ENCODE measurements around the gene SEC16B.
A peak's percentile ranks its signal among the peaks of the same experiment; 100 is the strongest.

The SEC16B gene

DNA sequence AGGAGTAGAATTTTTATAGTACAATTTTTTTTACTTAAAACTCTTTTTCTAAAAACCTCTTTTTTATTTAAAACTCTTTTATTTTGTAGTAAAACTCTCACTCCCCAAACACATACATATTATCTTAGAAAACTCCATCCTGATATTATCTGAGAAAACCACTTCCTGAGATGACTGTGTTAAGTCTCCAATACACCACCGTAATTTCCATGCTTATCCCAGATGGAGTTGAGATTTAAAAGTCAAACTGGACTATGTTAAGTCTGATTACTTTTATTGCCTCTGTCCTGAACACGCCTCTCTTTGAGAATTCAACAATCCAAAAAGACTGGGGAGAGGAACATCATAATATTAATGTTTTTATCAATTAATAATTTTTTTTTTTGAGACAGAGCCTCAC is 3.7 kb downstream of the SEC16B start:
- DNase-seq (ENCODE audit: low read depth): no peak
- TF ChIP-seq, protein P1, sequence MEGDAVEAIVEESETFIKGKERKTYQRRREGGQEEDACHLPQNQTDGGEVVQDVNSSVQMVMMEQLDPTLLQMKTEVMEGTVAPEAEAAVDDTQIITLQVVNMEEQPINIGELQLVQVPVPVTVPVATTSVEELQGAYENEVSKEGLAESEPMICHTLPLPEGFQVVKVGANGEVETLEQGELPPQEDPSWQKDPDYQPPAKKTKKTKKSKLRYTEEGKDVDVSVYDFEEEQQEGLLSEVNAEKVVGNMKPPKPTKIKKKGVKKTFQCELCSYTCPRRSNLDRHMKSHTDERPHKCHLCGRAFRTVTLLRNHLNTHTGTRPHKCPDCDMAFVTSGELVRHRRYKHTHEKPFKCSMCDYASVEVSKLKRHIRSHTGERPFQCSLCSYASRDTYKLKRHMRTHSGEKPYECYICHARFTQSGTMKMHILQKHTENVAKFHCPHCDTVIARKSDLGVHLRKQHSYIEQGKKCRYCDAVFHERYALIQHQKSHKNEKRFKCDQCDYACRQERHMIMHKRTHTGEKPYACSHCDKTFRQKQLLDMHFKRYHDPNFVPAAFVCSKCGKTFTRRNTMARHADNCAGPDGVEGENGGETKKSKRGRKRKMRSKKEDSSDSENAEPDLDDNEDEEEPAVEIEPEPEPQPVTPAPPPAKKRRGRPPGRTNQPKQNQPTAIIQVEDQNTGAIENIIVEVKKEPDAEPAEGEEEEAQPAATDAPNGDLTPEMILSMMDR (IDR thresholded peaks at IDR 0.05; ENCODE audit: control insufficient read depth, extremely low read depth, insufficient read depth): no peak
- H3K4me3 ChIP-seq (ENCODE audit: low read depth, low read length): no peak overlapping the region

DNA sequence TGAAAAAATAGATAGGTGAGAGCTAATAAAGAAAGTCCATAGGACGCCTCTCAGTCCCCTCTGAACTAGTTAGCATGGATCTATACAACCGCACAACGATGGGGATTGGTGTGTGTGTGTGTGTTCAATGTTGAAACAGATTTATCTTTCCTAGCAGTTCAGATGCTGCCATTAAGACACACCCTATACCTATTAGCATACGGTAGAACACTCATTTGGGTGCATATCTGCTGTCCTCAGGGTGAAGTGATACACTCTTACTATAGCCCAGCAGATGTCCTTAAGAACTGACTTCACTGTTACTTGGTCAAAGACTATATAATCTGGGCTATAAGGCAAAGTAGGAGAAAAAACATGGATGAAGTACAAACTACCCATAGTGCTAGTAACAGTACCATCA is 4.6 kb downstream of the SEC16B start:
- no peak for DNase-seq (ENCODE audit: low read depth)
- TF ChIP-seq, protein P1 (IDR thresholded peaks at IDR 0.05; ENCODE audit: control insufficient read depth, extremely low read depth, insufficient read depth): no peak
- no peak overlapping the region for H3K4me3 ChIP-seq (ENCODE audit: low read depth, low read length)

DNA sequence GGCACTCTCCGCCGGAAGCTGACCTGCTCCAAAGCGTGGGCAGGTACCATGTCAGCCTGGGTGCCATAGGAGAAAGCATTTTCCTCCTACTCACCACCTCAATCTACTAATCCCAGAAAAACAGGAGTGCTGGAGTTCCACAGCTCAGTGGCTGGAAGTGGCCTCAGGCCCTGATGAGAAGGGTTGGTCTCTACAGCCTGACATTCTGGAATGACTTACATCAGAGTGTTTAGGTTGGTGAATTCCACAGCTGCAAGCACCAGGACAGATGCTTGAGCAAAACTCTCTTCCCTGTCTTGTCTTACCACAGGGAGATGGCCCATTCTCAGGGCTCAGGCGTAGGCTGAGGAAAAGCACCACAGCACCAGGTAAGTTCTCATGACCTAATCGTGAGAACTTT is 5.5 kb downstream of the SEC16B start:
- H3K4me3 ChIP-seq (ENCODE audit: low read depth, low read length): no peak overlapping the region
- no peak for DNase-seq (ENCODE audit: low read depth)

DNA sequence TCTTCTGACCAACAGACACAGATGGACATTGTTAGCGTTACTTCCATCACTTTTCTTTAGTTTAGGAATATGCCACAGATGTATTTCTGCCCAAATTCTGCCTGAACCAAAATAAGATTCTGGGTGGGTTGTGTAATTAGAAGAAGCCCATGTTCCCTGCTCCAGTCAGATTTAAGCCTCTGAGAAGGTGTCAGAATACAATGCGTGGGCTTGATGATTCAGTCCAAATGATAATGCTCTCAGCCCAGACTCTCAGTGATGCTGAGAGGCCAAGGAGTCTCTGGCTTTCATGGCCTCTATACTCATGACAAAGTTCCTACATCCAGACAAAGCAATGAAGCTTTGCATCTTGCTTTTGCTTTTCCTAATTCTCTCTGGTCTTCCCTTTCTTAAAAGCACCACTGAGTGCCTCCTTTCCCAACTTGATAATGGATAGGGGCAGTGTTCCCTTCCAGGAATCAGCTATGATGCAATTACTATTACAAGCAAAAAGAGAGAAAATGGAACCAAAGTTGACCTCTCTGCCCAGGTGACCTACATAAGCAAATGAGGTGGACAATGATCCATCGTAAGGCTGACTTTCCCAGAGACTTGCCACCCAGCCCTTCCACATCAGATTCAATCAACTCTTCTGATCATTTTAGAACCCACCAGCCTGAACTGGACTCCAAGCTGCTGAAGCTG is 8.8 kb downstream of the SEC16B start:
- TF ChIP-seq, protein P1 (IDR thresholded peaks at IDR 0.05; ENCODE audit: control insufficient read depth, extremely low read depth, insufficient read depth): no peak
- no peak overlapping the region for H3K4me3 ChIP-seq (ENCODE audit: low read depth, low read length)
- DNase-seq (ENCODE audit: low read depth): no peak

More for the DNA sequence above, 5.5 kb downstream of the SEC16B start:
- TF ChIP-seq, protein P1 (IDR thresholded peaks at IDR 0.05; ENCODE audit: control insufficient read depth, extremely low read depth, insufficient read depth): no peak

DNA sequence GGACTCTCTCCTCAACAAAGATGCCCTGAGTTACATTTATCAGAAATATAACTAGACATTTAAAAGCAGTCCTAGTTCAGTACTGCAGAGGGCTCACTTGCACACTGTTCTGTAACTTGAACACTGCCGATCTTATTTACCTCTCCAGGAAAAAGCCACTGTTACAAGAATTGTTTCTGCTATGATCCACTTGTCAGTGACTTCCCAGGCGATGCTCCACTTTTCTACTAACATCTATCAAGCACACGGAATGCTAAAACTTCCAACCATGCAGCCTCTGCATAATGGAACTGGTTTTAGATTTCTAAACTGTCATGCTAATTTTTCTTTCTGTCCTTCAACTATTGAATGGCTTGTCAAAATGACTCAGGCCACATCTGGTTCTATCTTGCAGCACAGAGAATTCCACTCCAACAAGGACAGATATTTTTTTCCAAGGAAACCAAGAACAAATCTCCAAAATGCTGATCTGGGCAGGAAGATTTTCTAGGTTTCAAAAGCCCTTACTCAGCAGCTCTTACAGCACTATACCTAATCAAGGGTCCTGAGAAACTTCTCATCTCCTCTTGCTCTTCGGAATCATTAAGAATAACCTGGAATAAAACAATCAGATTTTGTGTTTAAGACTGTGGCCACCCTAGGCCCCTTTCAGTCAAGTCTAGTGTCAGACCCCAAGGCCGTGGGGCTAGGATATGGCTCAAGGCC is 9.9 kb downstream of the SEC16B start:
- TF ChIP-seq, protein P1 (IDR thresholded peaks at IDR 0.05; ENCODE audit: control insufficient read depth, extremely low read depth, insufficient read depth): peak; percentile 73
- DNase-seq (ENCODE audit: low read depth): no peak
- H3K4me3 ChIP-seq (ENCODE audit: low read depth, low read length): no peak overlapping the region

DNA sequence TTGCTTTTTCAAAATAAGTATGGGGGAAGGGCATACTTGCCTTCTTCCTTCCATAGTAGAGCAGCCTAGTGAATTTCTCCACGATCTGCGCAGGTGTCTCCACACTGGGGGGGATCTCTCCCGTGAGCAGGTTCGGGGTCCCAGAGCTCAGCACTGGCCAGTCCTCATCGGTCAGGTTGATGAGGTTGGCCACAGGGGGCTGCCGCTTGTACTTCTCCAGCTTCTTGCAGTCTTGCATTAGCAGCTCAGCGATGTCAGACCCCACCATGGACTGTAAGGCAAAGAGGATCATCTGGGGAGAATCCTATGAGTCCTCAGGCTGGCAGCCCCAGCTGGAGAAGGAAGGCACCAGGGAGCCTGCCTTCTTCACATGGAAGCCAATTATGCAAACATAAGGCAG is 11.8 kb downstream of the SEC16B start:
- DNase-seq (ENCODE audit: low read depth): no peak
- TF ChIP-seq, protein P1 (IDR thresholded peaks at IDR 0.05; ENCODE audit: control insufficient read depth, extremely low read depth, insufficient read depth): no peak
- H3K4me3 ChIP-seq (ENCODE audit: low read depth, low read length): no peak overlapping the region
